Upper lobe of left lung (tissue), 6 donors: ENCODE measurements around the gene CNOT3. TPM values are rescaled to one million over a fixed set of nuclear protein-coding genes. Genes with fewer than 3 reads are reported as not detected.

ENCODE experiments used
- ATAC-seq, 2 donors: fragments of 200-7000 bp; cut with Tn5 transposase; one replicate each; pipeline ENCODE4 v1.9.1; 2022; ENCODE audit warnings: mild to moderate bottlenecking in 2 of 2, moderate library complexity in 2 of 2; ENCODE audit not compliant: low FRiP score in 2 of 2
- DNase-seq, 2 donors: peaks; one replicate each; pipeline ENCODE4 v3.0.0-alpha.2; 2019 to 2020
- H3K27ac ChIP-seq, 4 donors: fragments of 200-600 bp; sonication (generic); one replicate each; pipeline ENCODE4 v1.5.1; 2016 to 2019
- H3K27me3 ChIP-seq, 4 donors: fragments of 200-600 bp; sonication (generic); one replicate each; pipeline ENCODE4 v1.5.1; 2017 to 2019
- H3K36me3 ChIP-seq, 4 donors: fragments of 200-600 bp; sonication (generic); one replicate each; pipeline ENCODE4 v1.5.1; 2016 to 2019
- H3K4me1 ChIP-seq, 4 donors: fragments of 200-600 bp; sonication (generic); one replicate each; pipeline ENCODE4 v1.5.1; 2018 to 2019
- H3K4me3 ChIP-seq, 4 donors: fragments of 200-600 bp; sonication (generic); one replicate each; pipeline ENCODE4 v1.5.1; 2017 to 2019; ENCODE audit warnings: mild to moderate bottlenecking in 2 of 4, moderate library complexity in 1 of 4
- H3K9me3 ChIP-seq, 4 donors: fragments of 200-600 bp; sonication (generic); one replicate each; pipeline ENCODE4 v1.5.1; 2018 to 2019
- CTCF ChIP-seq, 6 experiments: fragments of 450-650 bp in 4 of 6; fragments of 200-600 bp in 2 of 6; sonication (generic) in 2 of 6; IDR thresholded peaks; one replicate each; pipeline ENCODE4 v1.5.1; 2016 to 2019; ENCODE audit warnings: antibody characterized with exemption in 6 of 6
- EP300 ChIP-seq, 4 donors: sonication (generic); formaldehyde crosslinking; IDR thresholded peaks; one replicate each; pipeline ENCODE4 v1.5.1; 2017; ENCODE audit warnings: antibody characterized with exemption in 4 of 4, control low read depth in 2 of 4
- POLR2A ChIP-seq, 4 donors: fragments of 450-650 bp; IDR thresholded peaks; one replicate each; pipeline ENCODE4 v1.5.1; 2016 to 2017; ENCODE audit warnings: antibody characterized with exemption in 4 of 4, mild to moderate bottlenecking in 2 of 4
- POLR2AphosphoS5 ChIP-seq, 2 donors: sonication (generic); formaldehyde crosslinking; IDR thresholded peaks; one replicate each; pipeline ENCODE4 v1.5.1; 2017; ENCODE audit warnings: antibody characterized with exemption in 2 of 2
- WGBS, 2 donors: methylation state at CpG; one replicate each; pipeline ENCODE4 v1.1.5; 2017 to 2018; 5-methylcytosine and 5-hydroxymethylcytosine counted together
- total RNA-seq, 6 donors: library from RNA; depleted of rRNA in 4 of 6; stranded (reverse); fragments of >200 nt in 4 of 6; gene quantifications; one replicate each; pipeline versions ENCODE4 v1.1.0 to v1.2.1, GENCODE V29; 2016 to 2021
- donor health status: DM: no; HTN: no; CAD: no; lungs with moderate emphysema.
- donor health status: DM: no; HTN: yes; CAD: no; lungs with severe emphysema.

CNOT3 gene
- total RNA-seq, 6 donors from 2014 or later = 18.8 to 65.0 (median 36.6) TPM

- ATAC-seq (no peak), DNase-seq (peak in 1 of 2 donors; percentile 78)
- H3K27me3 ChIP-seq = no peaks in the 10 kb centered on the region
- H3K9me3 ChIP-seq = no peaks in the 10 kb centered on the region
- H3K27ac ChIP-seq = no peak overlapping the region
- H3K4me1 ChIP-seq = no peaks in the 10 kb centered on the region
- TF ChIP-seq EP300 (IDR thresholded peaks at IDR 0.05) = no peak
- no peak for TF ChIP-seq POLR2AphosphoS5 (IDR thresholded peaks at IDR 0.05)
- TF ChIP-seq CTCF (IDR thresholded peaks at IDR 0.05) = no peak
- no peak for TF ChIP-seq POLR2A (IDR thresholded peaks at IDR 0.05)
- peaks cover 45 to 94% (median 84%) of the 10 kb centered on the region in 4 donors for H3K36me3 ChIP-seq
- H3K4me3 ChIP-seq = no peak overlapping the region
- WGBS, 2 donors = 93 to 98% methylated on average over 23 to 38 of the region's 44 CpGs
Observed at GRCh38 chr19:54127688-54128440, 9.7 kb upstream of the CNOT3 start.

GRCh38 chr19:54128441-54128725, 9.2 kb upstream of the CNOT3 start:
- TF ChIP-seq POLR2AphosphoS5 (IDR thresholded peaks at IDR 0.05) (no peak), EP300 (IDR thresholded peaks at IDR 0.05) (no peak), POLR2A (IDR thresholded peaks at IDR 0.05) (no peak), CTCF (IDR thresholded peaks at IDR 0.05) (no peak)
- Histone ChIP-seq H3K4me3 (no peak overlapping the region), H3K27ac (no peak overlapping the region), H3K4me1 (no peaks in the 10 kb centered on the region), H3K9me3 (no peaks in the 10 kb centered on the region), H3K36me3 (peaks cover 41 to 89% (median 79%) of the 10 kb centered on the region in 4 donors), H3K27me3 (no peaks in the 10 kb centered on the region)
- DNase-seq (no peak), ATAC-seq (no peak)
- 90 to 96% methylated on average over 20 of the region's 20 CpGs for WGBS, 2 donors

GRCh38 chr19:54128796-54129616, 8.6 kb upstream of the CNOT3 start:
- Histone ChIP-seq H3K4me3 (no peak overlapping the region), H3K27ac (no peak overlapping the region), H3K4me1 (no peaks in the 10 kb centered on the region), H3K9me3 (no peaks in the 10 kb centered on the region), H3K27me3 (no peaks in the 10 kb centered on the region), H3K36me3 (peaks cover 37 to 82% (median 73%) of the 10 kb centered on the region in 4 donors)
- no peak for TF ChIP-seq EP300 (IDR thresholded peaks at IDR 0.05)
- TF ChIP-seq POLR2A (IDR thresholded peaks at IDR 0.05) = no peak
- TF ChIP-seq POLR2AphosphoS5 (IDR thresholded peaks at IDR 0.05) = no peak
- no peak for TF ChIP-seq CTCF (IDR thresholded peaks at IDR 0.05)
- DNase-seq (peak in 1 of 2 donors; percentile 79), ATAC-seq (no peak)
- 96 to 97% methylated on average over 22 to 32 of the region's 41 CpGs for WGBS, 2 donors

DNA sequence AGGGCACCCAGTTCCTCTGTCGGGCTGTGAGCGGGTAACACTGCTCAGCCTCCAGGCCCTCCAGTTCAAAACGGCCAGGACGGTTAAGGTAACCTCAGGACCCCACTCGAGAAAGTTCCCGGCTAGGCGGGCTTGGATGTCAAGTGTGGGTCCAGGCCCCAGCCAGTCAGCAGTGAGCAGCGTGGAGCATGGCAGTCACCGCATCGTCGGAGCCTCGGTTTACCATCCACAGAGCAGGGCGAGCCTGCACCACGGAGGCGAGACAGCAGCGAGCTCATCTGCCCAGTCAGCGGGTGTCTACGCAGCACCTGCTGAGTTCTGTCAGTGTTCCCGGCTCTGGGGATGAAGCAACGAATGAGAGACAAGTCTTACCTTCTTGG, 8.0 kb upstream of the CNOT3 start:
- H3K27me3 ChIP-seq = no peaks in the 10 kb centered on the region
- WGBS, 2 donors = 99% methylated on average over 20 of the region's 20 CpGs
- H3K4me1 ChIP-seq = no peaks in the 10 kb centered on the region
- H3K9me3 ChIP-seq = no peaks in the 10 kb centered on the region
- peaks cover 31 to 76% (median 67%) of the 10 kb centered on the region in 4 donors for H3K36me3 ChIP-seq
- TF ChIP-seq POLR2A (IDR thresholded peaks at IDR 0.05) = no peak
- TF ChIP-seq CTCF (IDR thresholded peaks at IDR 0.05) = no peak
- no peak for TF ChIP-seq EP300 (IDR thresholded peaks at IDR 0.05)
- no peak for TF ChIP-seq POLR2AphosphoS5 (IDR thresholded peaks at IDR 0.05)
- DNase-seq (no peak), ATAC-seq (no peak)
- no peak overlapping the region for H3K27ac ChIP-seq
- no peak overlapping the region for H3K4me3 ChIP-seq
